Mesenchymal stem cell (in vitro differentiated cells and primary cell): Measurements from ENCODE around the gene TAF4.

ENCODE experiments used
- DNase-seq: peaks from one replicate; pipeline ENCODE4 v3.0.0-alpha.2; 2013
- H2AFZ ChIP-seq: one replicate; pipeline ENCODE4 v1.6.1; 2013; ENCODE audit warnings: low read depth, mild to moderate bottlenecking, control low read depth, inconsistent platforms, low read length, moderate library complexity
- H2AK5ac ChIP-seq: 2 replicates; pipeline ENCODE4 v1.6.1; 2013; ENCODE audit warnings: low read length, moderate library complexity, mild to moderate bottlenecking, inconsistent platforms; ENCODE audit not compliant: severe bottlenecking
- H2BK120ac ChIP-seq: one replicate; pipeline ENCODE4 v1.6.1; 2013; ENCODE audit warnings: low read depth, mild to moderate bottlenecking, inconsistent platforms, low read length, moderate library complexity
- H2BK12ac ChIP-seq, 2 experiments: one replicate each; pipeline ENCODE4 v1.6.1; 2013; ENCODE audit warnings: inconsistent platforms in 2 of 2, low read length in 2 of 2, mild to moderate bottlenecking in 2 of 2, moderate library complexity in 2 of 2, control low read depth in 1 of 2
- H2BK15ac ChIP-seq: one replicate; pipeline ENCODE4 v1.6.1; 2013; ENCODE audit warnings: mild to moderate bottlenecking, low read depth, inconsistent platforms; ENCODE audit not compliant: poor library complexity, severe bottlenecking
- H2BK5ac ChIP-seq: 2 replicates; pipeline ENCODE4 v1.6.1; 2013; ENCODE audit warnings: low read depth, mild to moderate bottlenecking, low read length, control low read depth, inconsistent platforms; ENCODE audit not compliant: poor library complexity, severe bottlenecking
- H3K14ac ChIP-seq, 2 experiments: one replicate each; pipeline ENCODE4 v1.6.1; 2013; ENCODE audit warnings: inconsistent platforms in 2 of 2, low read length in 2 of 2, control low read depth in 1 of 2, mild to moderate bottlenecking in 1 of 2, moderate library complexity in 1 of 2
- H3K18ac ChIP-seq, 2 experiments: one replicate each; pipeline ENCODE4 v1.6.1; 2013; ENCODE audit warnings: inconsistent platforms in 2 of 2, low read length in 2 of 2, control low read depth in 1 of 2, low read depth in 1 of 2, mild to moderate bottlenecking in 1 of 2
- H3K23ac ChIP-seq, 2 experiments: one replicate each; pipeline ENCODE4 v1.6.1; 2013; ENCODE audit warnings: inconsistent platforms in 2 of 2, low read length in 2 of 2, mild to moderate bottlenecking in 2 of 2, moderate library complexity in 2 of 2, control low read depth in 1 of 2
- H3K27ac ChIP-seq: 2 replicates; pipeline ENCODE4 v1.5.1; 2013; ENCODE audit warnings: mild to moderate bottlenecking, moderate library complexity, low read length, control low read depth, inconsistent platforms; ENCODE audit not compliant: poor library complexity, severe bottlenecking
- H3K27me3 ChIP-seq, 2 experiments: 2 replicates each; pipeline versions ENCODE4 v1.6.1 to v1.7.0; 2013; ENCODE audit warnings: low read length in 2 of 2, mild to moderate bottlenecking in 2 of 2, moderate library complexity in 2 of 2, control low read depth in 1 of 2, inconsistent platforms in 1 of 2; ENCODE audit not compliant: control insufficient read depth in 1 of 2, insufficient read depth in 1 of 2
- H3K36me3 ChIP-seq, 2 experiments: 2 replicates each; pipeline versions ENCODE4 v1.6.1 to v1.7.0; 2013; ENCODE audit warnings: low read length in 2 of 2, control low read depth in 1 of 2, inconsistent platforms in 1 of 2, low read depth in 1 of 2, mild to moderate bottlenecking in 1 of 2; ENCODE audit not compliant: insufficient read depth in 2 of 2, control insufficient read depth in 1 of 2
- H3K4ac ChIP-seq, 2 experiments: one replicate each; pipeline ENCODE4 v1.6.1; 2013; ENCODE audit warnings: inconsistent platforms in 2 of 2, low read length in 2 of 2, mild to moderate bottlenecking in 2 of 2, moderate library complexity in 2 of 2, control low read depth in 1 of 2, low read depth in 1 of 2
- H3K4me1 ChIP-seq: 2 replicates; pipeline ENCODE4 v1.6.1; 2013; ENCODE audit warnings: low read depth, low read length, control low read depth; ENCODE audit not compliant: control insufficient read depth, insufficient read depth
- H3K4me2 ChIP-seq: 2 replicates; pipeline ENCODE4 v1.6.1; 2013; ENCODE audit warnings: low read length, mild to moderate bottlenecking, inconsistent platforms; ENCODE audit not compliant: poor library complexity, severe bottlenecking
- H3K4me3 ChIP-seq, 2 experiments: 2 replicates each; pipeline versions ENCODE4 v1.5.1 to v1.7.0; 2013; ENCODE audit warnings: low read length in 2 of 2, mild to moderate bottlenecking in 2 of 2, control low read depth in 1 of 2, low read depth in 1 of 2; ENCODE audit not compliant: insufficient read depth in 1 of 2
- H3K79me1 ChIP-seq: replicated peaks from 2 replicates; pipeline ENCODE4 v1.6.1; 2013; ENCODE audit warnings: mild to moderate bottlenecking, control low read depth, low read length, inconsistent platforms; ENCODE audit not compliant: poor library complexity, severe bottlenecking
- H3K9ac ChIP-seq: 2 replicates; pipeline ENCODE4 v1.7.0; 2013; ENCODE audit warnings: mild to moderate bottlenecking, low read length, moderate library complexity
- H3K9me3 ChIP-seq: 2 replicates; pipeline ENCODE4 v1.7.0; 2013; ENCODE audit warnings: mild to moderate bottlenecking, low read length; ENCODE audit not compliant: control insufficient read depth
- H4K8ac ChIP-seq: one replicate; pipeline ENCODE4 v1.6.1; 2013; ENCODE audit warnings: inconsistent platforms, mild to moderate bottlenecking, low read length, moderate library complexity
- H4K91ac ChIP-seq: one replicate; pipeline ENCODE4 v1.6.1; 2013; ENCODE audit warnings: mild to moderate bottlenecking, low read length, inconsistent platforms
- WGBS: methylation state at CpG from one replicate; pipeline ENCODE4 v1.1.7; 2013; ENCODE audit warnings: mixed read lengths; 5-methylcytosine and 5-hydroxymethylcytosine counted together

The TAF4 gene

DNA sequence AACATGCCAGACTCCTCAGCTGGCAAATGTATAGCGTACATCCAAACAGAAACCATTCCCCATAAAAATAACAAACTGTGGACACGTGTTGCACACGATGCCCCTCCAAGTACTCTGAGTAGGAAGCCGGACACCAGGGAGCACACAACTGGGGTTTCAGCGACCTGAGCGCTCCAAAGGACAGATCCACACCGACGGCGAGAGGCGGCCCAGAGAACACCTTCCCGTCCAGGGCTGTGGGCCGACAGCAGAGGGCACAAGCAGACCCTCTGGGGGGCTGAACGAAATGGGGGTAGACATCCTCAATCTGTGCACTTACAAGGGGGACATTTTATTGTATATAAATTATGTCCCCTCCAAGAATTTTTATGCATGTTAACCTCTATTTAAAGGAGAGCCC is 24.7 kb downstream of the TAF4 start:
- WGBS: 98% methylated on average over 11 of the region's 13 CpGs
- DNase-seq: no peak
- Histone ChIP-seq H3K4me1 (peaks cover 5% of the 10 kb centered on the region), H3K14ac (no peak overlapping the region), H3K27ac (no peak overlapping the region), H4K8ac (no peak overlapping the region), H2BK15ac (no peak overlapping the region), H3K4me2 (no peak overlapping the region), H3K27me3 (no peaks in the 10 kb centered on the region), H2BK12ac (no peak overlapping the region), H2AFZ (no peak overlapping the region), H3K79me1 (peaks cover 40% of the 10 kb centered on the region), H2BK120ac (no peak overlapping the region), H3K4me3 (no peak overlapping the region), H3K23ac (no peak overlapping the region), H2BK5ac (no peak overlapping the region), H3K9me3 (no peaks in the 10 kb centered on the region), H3K4ac (no peak overlapping the region), H3K9ac (no peak overlapping the region), H2AK5ac (no peak overlapping the region), H3K18ac (no peak overlapping the region), H3K36me3 (peaks cover 0 to 5% of the 10 kb centered on the region in 2 experiments), H4K91ac (no peak overlapping the region)

DNA sequence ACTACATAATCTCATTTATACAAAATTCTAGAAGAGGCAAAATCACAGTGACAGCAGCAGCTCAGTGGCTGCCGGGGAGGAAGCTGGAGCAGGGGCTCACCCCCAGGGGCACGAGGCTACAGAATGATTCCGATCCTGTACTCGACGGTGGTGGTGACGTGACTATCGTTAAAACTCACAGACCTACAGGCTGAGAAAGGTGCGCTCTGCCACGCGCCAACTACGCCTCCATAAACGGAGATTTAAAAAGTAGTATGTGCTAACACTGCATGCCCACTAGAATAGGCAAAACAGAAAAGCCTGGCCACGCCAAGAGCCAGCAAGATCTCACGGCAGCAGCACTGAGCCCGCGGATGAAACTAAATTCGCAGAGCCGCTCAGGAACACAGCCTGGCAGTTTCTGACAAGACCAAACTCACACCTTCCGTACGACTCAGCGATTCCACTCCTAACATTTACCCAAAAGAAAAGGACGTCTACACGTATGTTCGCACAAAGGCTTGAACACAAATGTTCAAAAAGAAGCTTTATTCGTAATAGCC is 25.2 kb downstream of the TAF4 start:
- H3K4ac ChIP-seq: no peak overlapping the region
- H3K18ac ChIP-seq: no peak overlapping the region
- H3K14ac ChIP-seq: no peak overlapping the region
- 93% methylated on average over 25 of the region's 25 CpGs for WGBS
- H3K4me2 ChIP-seq: no peak overlapping the region
- H2BK5ac ChIP-seq: no peak overlapping the region
- no peak overlapping the region for H3K27ac ChIP-seq
- H2BK15ac ChIP-seq: no peak overlapping the region
- H3K4me1 ChIP-seq: peaks cover 4% of the 10 kb centered on the region
- H3K27me3 ChIP-seq: no peaks in the 10 kb centered on the region
- H3K23ac ChIP-seq: no peak overlapping the region
- H3K9ac ChIP-seq: no peak overlapping the region
- H3K4me3 ChIP-seq: no peak overlapping the region
- H2AK5ac ChIP-seq: no peak overlapping the region
- H4K91ac ChIP-seq: no peak overlapping the region
- no peak for DNase-seq
- H2BK120ac ChIP-seq: no peak overlapping the region
- peaks cover 38% of the 10 kb centered on the region for H3K79me1 ChIP-seq
- H2BK12ac ChIP-seq: no peak overlapping the region
- no peaks in the 10 kb centered on the region for H3K9me3 ChIP-seq
- no peak overlapping the region for H4K8ac ChIP-seq
- H2AFZ ChIP-seq: no peak overlapping the region
- peaks cover 0 to 5% of the 10 kb centered on the region in 2 experiments for H3K36me3 ChIP-seq

DNA sequence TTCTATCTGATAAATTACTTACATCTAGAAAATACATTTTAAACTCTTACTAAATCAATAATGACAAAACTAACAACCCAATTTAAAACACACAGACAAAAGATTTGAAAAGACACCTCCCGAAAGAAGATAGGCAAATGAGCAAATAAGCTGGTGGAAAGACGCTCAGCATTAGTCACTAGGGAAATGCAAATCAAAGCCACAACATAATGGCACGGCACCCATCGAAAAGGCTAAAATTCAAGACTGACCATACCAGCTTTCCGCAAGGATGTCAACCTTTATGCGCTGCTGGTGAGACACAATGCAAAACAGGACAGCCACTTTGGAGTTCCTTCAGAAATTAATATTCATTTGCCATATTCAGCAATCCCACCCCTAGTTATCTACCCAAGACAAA is 25.9 kb downstream of the TAF4 start:
- no peak overlapping the region for H3K27ac ChIP-seq
- H2BK120ac ChIP-seq: no peak overlapping the region
- no peak overlapping the region for H2BK12ac ChIP-seq
- no peaks in the 10 kb centered on the region for H3K9me3 ChIP-seq
- no peak overlapping the region for H3K4me3 ChIP-seq
- H4K8ac ChIP-seq: no peak overlapping the region
- no peak overlapping the region for H3K14ac ChIP-seq
- H2BK5ac ChIP-seq: no peak overlapping the region
- H3K4me2 ChIP-seq: no peak overlapping the region
- no peak overlapping the region for H3K9ac ChIP-seq
- H3K4ac ChIP-seq: no peak overlapping the region
- no peak overlapping the region for H3K18ac ChIP-seq
- H2AFZ ChIP-seq: no peak overlapping the region
- H3K4me1 ChIP-seq: peaks cover 4% of the 10 kb centered on the region
- peaks cover 38% of the 10 kb centered on the region for H3K79me1 ChIP-seq
- H2AK5ac ChIP-seq: no peak overlapping the region
- WGBS: 95% methylated on average over 6 of the region's 6 CpGs
- no peak overlapping the region for H3K23ac ChIP-seq
- no peak for DNase-seq
- peaks cover 0 to 5% of the 10 kb centered on the region in 2 experiments for H3K36me3 ChIP-seq
- no peaks in the 10 kb centered on the region for H3K27me3 ChIP-seq
- H4K91ac ChIP-seq: no peak overlapping the region
- no peak overlapping the region for H2BK15ac ChIP-seq

DNA sequence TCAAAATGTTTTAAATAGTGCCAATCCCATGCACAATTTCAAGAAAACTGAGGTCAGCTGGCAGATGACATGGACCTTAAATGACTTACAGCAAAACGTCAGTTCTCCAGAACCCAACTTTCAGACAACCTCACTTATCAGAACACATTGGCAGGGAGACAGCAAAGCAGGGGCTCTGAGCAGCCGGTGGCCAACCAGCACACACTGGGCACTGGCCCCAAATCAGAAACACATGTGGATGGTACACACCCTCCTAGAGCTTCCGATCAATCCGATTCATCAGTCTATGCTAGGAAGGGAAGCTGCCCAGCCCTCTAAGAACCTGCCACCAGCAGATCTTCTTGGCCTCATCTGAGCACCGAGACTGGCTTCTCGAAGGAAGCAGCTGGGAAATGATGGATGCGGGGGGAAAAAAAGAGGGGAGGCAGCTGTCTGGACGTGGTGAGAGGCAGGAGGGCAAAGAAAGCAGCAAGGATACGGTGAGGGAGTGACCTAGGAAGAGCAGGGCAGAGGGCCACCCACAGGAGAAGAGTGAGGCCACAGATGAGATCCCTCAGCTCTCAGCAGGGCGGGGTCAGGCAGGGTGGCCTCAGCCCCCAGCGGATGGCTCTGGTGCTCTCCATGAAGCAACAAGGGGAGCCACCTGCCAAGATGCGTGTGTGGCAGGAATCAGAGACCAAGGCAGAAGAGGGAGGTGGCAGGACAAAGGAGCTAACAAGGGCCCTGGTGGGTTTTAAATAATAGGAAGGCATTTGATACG is 32.9 kb downstream of the TAF4 start:
- Histone ChIP-seq H3K14ac (peak overlapping the region in 1 of 2 experiments; percentile 89), H4K8ac (peak overlapping the region; percentile 27), H2BK12ac (no peak overlapping the region), H3K36me3 (peaks cover 0 to 4% of the 10 kb centered on the region in 2 experiments), H3K4ac (no peak overlapping the region), H2BK120ac (no peak overlapping the region), H3K23ac (no peak overlapping the region), H3K9me3 (no peaks in the 10 kb centered on the region), H2AFZ (no peak overlapping the region), H3K27ac (no peak overlapping the region), H3K4me2 (no peak overlapping the region), H2BK5ac (no peak overlapping the region), H2BK15ac (peak overlapping the region; percentile 57), H4K91ac (peak overlapping the region; percentile 65), H3K79me1 (peaks cover 52% of the 10 kb centered on the region), H3K4me1 (peaks cover 14% of the 10 kb centered on the region), H2AK5ac (no peak overlapping the region), H3K27me3 (no peaks in the 10 kb centered on the region), H3K18ac (no peak overlapping the region), H3K4me3 (peak overlapping the region in 1 of 2 experiments; percentile 3), H3K9ac (no peak overlapping the region)
- 87% methylated on average over 13 of the region's 13 CpGs for WGBS
- no peak for DNase-seq
